GM12878 (cell line): ENCODE measurements around the gene C17orf113. TPM values are rescaled to one million over a fixed set of nuclear protein-coding genes. Genes with fewer than 3 reads are reported as not detected.

Experiments
- ATAC-seq: fragments of 200-7000 bp; cut with Tn5 transposase; 3 replicates; pipeline ENCODE4 v1.9.1; 2020; ENCODE audit warnings: mild to moderate bottlenecking, moderate library complexity
- BruUV-seq: library from RNA; stranded (reverse); fragments of 400-500 nt; replicated peaks from 2 replicates; lab custom pipeline; 2021; lab: Mats Ljungman, UMichigan
- CTCF ChIA-PET: fragments of 300-600 bp; sonication (Branson Sonifier 250); formaldehyde crosslinking; extraction: SDS; loops from one replicate; lab custom pipeline; 2021; ENCODE audit warnings: inconsistent platforms; lab: Yijun Ruan, JAX
- POLR2A ChIA-PET: fragments of 350-600 bp; formaldehyde crosslinking; extraction: SDS; loops from one replicate; lab custom pipeline; 2021; ENCODE audit warnings: inconsistent platforms; lab: Charles Lee
- RAD21 ChIA-PET: fragments of 300-600 bp; sonication (Branson Sonifier 250); formaldehyde crosslinking; loops from one replicate; lab custom pipeline; 2023; ENCODE audit warnings: antibody characterized with exemption; ENCODE audit not compliant: unreplicated experiment; lab: Charles Lee
- SMC1A ChIA-PET: fragments of 300-600 bp; sonication (Branson Sonifier 250); formaldehyde crosslinking; loops from one replicate; lab custom pipeline; 2023; ENCODE audit not compliant: unreplicated experiment, uncharacterized antibody; lab: Charles Lee
- DNase-seq: peaks from one replicate; pipeline ENCODE4 v3.0.0-alpha.2; 2011; ENCODE audit warnings: low read depth, low spot score
- FAIRE-seq: peaks from 3 replicates; lab custom pipeline; 2011; peaks lifted over from hg19 to GRCh38; lab: Jason Lieb, UNC
- H2AFZ ChIP-seq: 2 replicates; pipeline ENCODE4 v1.6.0; 2011; ENCODE audit warnings: low read depth, low read length, control low read depth; ENCODE audit not compliant: control insufficient read depth
- H3K27ac ChIP-seq: 2 replicates; pipeline ENCODE4 v1.5.1; 2011; ENCODE audit warnings: control low read depth; ENCODE audit not compliant: control insufficient read depth, insufficient read depth
- H3K27me3 ChIP-seq, 2 experiments: replicated peaks in 1 of 2; 2 replicates each; pipeline versions ENCODE4 v1.6.0 to v1.6.1; 2011; ENCODE audit warnings: low read length in 1 of 2; ENCODE audit not compliant: control insufficient read depth in 2 of 2, insufficient read depth in 2 of 2
- H3K36me3 ChIP-seq, 2 experiments: 2 replicates each; pipeline ENCODE4 v1.5.1; 2011; ENCODE audit warnings: low read length in 1 of 2; ENCODE audit not compliant: control insufficient read depth in 2 of 2, insufficient read depth in 2 of 2
- H3K4me1 ChIP-seq: 2 replicates; pipeline ENCODE4 v1.6.1; 2011; ENCODE audit warnings: mild to moderate bottlenecking, low read length, moderate library complexity, mixed read lengths; ENCODE audit not compliant: control insufficient read depth, insufficient read depth
- H3K4me2 ChIP-seq: 2 replicates; pipeline ENCODE4 v1.6.0; 2011; ENCODE audit warnings: control low read depth; ENCODE audit not compliant: control insufficient read depth, insufficient read depth
- H3K4me3 ChIP-seq: fragments of 200-600 bp; sonication (generic); 2 replicates; pipeline ENCODE4 v1.5.1; 2016
- H3K79me2 ChIP-seq: 2 replicates; pipeline ENCODE4 v1.6.0; 2011; ENCODE audit warnings: low read length; ENCODE audit not compliant: control insufficient read depth, insufficient read depth
- H3K9ac ChIP-seq: 2 replicates; pipeline ENCODE4 v1.8.0; 2011; ENCODE audit warnings: low read length, control low read depth, mixed read lengths; ENCODE audit not compliant: control insufficient read depth, insufficient read depth
- H3K9me3 ChIP-seq: replicated peaks from 3 replicates; pipeline ENCODE4 v1.5.1; 2011; ENCODE audit warnings: mild to moderate bottlenecking, low read length; ENCODE audit not compliant: control insufficient read depth, insufficient read depth
- H4K20me1 ChIP-seq: 2 replicates; pipeline ENCODE4 v1.6.0; 2011; ENCODE audit not compliant: control insufficient read depth, insufficient read depth
- ASH2L ChIP-seq: fragments of 300-600, 200-600 bp; sonication (generic); IDR thresholded peaks from 2 replicates; pipeline ENCODE4 v1.6.1; 2017; ENCODE audit warnings: low read depth, mild to moderate bottlenecking, borderline replicate concordance
- CHD1 ChIP-seq: IDR thresholded peaks from 2 replicates; pipeline ENCODE4 v1.6.1; 2012; ENCODE audit warnings: low read depth, low read length, improper control_type of control experiment
- CUX1 ChIP-seq: IDR thresholded peaks from 2 replicates; pipeline ENCODE4 v1.6.1; 2012; ENCODE audit warnings: improper control_type of control experiment, low read depth, low read length; ENCODE audit not compliant: insufficient replicate concordance
- EGR1 ChIP-seq, 2 experiments: IDR thresholded peaks; 1 replicate in 1 of 2; 2 replicates in 1 of 2; pipeline ENCODE4 v1.6.1; 2011 to 2012; ENCODE audit warnings: low read depth in 2 of 2, low read length in 2 of 2, borderline replicate concordance in 1 of 2, mild to moderate bottlenecking in 1 of 2, moderate library complexity in 1 of 2
- ESRRA ChIP-seq: IDR thresholded peaks from 2 replicates; pipeline ENCODE4 v1.6.1; 2012; ENCODE audit warnings: mild to moderate bottlenecking, low read length, improper control_type of control experiment
- HSF1 ChIP-seq: fragments of 150-350 bp; IDR thresholded peaks from 2 replicates; pipeline ENCODE4 v1.6.1; 2014; ENCODE audit warnings: mild to moderate bottlenecking, low read depth, low read length
- NRF1 ChIP-seq: conservative IDR thresholded peaks from 2 replicates; pipeline ENCODE4 v1.6.1; 2011; ENCODE audit warnings: mild to moderate bottlenecking, low read depth, low read length, improper control_type of control experiment
- PAX5 ChIP-seq: IDR thresholded peaks from 2 replicates; pipeline ENCODE4 v1.6.1; 2011; ENCODE audit warnings: low read depth, low read length, borderline replicate concordance
- PAX8 ChIP-seq: fragments of 450-650 bp; IDR thresholded peaks from 2 replicates; pipeline ENCODE4 v1.6.1; 2017; ENCODE audit warnings: mild to moderate bottlenecking, moderate library complexity
- RB1 ChIP-seq: fragments of 450-650 bp; formaldehyde crosslinking; IDR thresholded peaks from 2 replicates; pipeline ENCODE4 v1.6.1; 2017; ENCODE audit warnings: mild to moderate bottlenecking, borderline replicate concordance
- RELB ChIP-seq: fragments of 450-650 bp; IDR thresholded peaks from 2 replicates; pipeline ENCODE4 v1.6.1; 2017; ENCODE audit warnings: low read depth, mild to moderate bottlenecking, moderate library complexity
- in situ Hi-C: fragments of 300-500 bp; cut with MboI; formaldehyde crosslinking; loops from 9 replicates; pipeline ENCODE4 v1.14.3; 2018; ENCODE audit warnings: mixed read lengths
- intact Hi-C: fragments of 100-400 bp; cut with micrococcal nuclease; formaldehyde crosslinking; loops from one replicate; pipeline ENCODE4 v1.14.2; 2022; ENCODE audit not compliant: unreplicated experiment
- polyA plus RNA-seq, 11 experiments: library from polyadenylated mRNA; depleted of rRNA in 4 of 11; unstranded in 6 of 11; stranded (reverse) in 5 of 11; fragments of >200 nt; fragmentation: Nextera tagmentation in 4 of 11; fragmentation: Illumina TruSeq in 1 of 11; extraction: Ambion mirVana in 4 of 11; extraction: Trizol in 1 of 11; gene quantifications; 1 replicate in 1 of 11; 2 replicates in 10 of 11; pipeline versions ENCODE4 v1.2.1 to v1.2.3, GENCODE V29; 2011 to 2016; ENCODE audit warnings: inconsistent platforms in 2 of 11, missing spikeins in 2 of 11, low read depth in 1 of 11
- total RNA-seq, 4 experiments: library from RNA; depleted of rRNA in 3 of 4; stranded (reverse); fragments of >200 nt in 3 of 4; fragmentation: Illumina TruSeq in 1 of 4; extraction: Trizol in 1 of 4; gene quantifications; 2 replicates each; pipeline versions ENCODE4 v1.2.1 to v1.2.3, GENCODE V29; 2013 to 2021

C17orf113 gene
- total and polyA plus RNA-seq, 10 of the 15 experiments (the other 5 are each of a cell fraction or from before 2014, with no cell fraction given): 0.03 to 0.17 (median 0.08) TPM; not detected in 3

DNA sequence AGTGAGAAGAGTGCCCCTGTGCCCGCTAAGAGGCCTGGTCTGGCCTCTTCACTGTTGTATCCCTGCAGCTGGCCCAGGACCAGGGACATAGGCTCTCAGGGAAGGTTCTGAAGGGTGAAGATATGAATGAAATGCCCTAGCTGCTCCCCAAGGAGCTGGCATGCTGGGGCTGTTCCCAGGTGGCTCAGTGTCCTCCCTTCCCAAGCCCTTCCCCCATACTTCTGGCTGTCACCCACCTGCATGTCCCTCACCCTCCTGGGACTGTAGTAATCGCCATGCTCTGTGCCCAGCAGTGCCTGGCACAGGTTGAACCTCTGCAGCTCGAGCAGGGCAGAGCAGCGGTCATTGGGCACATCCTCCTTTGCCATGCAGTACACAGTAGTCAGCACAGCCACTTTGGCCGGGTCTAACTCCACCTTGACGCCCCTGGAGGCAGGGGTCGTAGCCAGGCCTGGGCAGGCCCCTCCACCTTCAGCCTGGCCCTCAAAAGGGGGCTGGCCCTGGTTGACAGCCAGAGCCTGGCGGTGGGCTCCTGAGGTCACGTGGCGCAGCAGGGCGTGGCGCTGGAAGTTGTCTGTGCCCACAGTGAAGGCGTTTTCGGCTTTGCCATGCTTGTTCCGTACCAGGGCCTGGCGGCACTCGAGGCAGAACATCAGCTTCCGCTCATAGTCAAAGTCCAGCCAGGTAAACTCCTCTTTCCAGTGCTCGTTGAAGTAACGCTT is 7.6 kb downstream of the C17orf113 start (continued):
- TF ChIP-seq CUX1: no peak

DNA sequence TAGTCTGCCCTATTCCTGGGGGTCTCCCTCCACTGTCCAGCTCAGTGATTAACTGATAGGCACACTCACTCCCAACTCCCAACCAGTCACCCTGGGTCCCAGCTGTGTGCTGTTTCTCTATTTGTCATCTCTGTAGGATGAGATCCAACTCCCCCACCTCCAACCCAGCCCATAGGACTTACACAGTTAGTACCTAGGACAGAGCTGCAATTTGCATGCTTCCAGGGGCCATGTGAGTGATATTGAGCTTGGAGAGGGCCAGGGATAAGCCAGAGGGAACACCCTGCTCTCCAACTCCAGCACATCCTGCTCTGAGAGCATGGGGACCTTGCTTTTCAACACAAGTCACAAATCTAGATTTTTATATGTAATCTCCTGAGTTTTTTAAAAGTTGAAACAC is 8.8 kb downstream of the C17orf113 start:
- CTCF ChIA-PET: interaction anchor here (0.7 to 2.0 kb wide), 7 partner anchors 8 to 76 kb away, joined by 3 to 6 read pairs (median 3); no protein-coding TSS in a partner anchor
- TF ChIP-seq ASH2L (no peak), EGR1 (IDR thresholded peaks at IDR 0.05; ENCODE audit: borderline replicate concordance in 1 of 2, low read depth in 2 of 2, low read length in 2 of 2) (no peak), CHD1 (no peak), PAX8 (no peak), RELB (no peak), HSF1 (no peak), RB1 (no peak), ESRRA (no peak), PAX5 (no peak), NRF1 (no peak)

More for the DNA sequence above, 8.8 kb downstream of the C17orf113 start:
- Histone ChIP-seq H3K9me3 (no peaks in the 10 kb centered on the region), H3K4me1 (peaks cover 8% of the 10 kb centered on the region; the same call in 1 of the 2 replicates), H3K36me3 (no peaks in the 10 kb centered on the region), H3K9ac (no peak overlapping the region), H3K4me3 (no peak overlapping the region), H3K4me2 (no peak overlapping the region), H4K20me1 (no peaks in the 10 kb centered on the region), H3K79me2 (no peaks in the 10 kb centered on the region), H3K27me3 (no peaks in the 10 kb centered on the region), H2AFZ (no peak overlapping the region), H3K27ac (no peak overlapping the region)
- in situ Hi-C loops (no loop called here), intact Hi-C loops (no loop called here)
- no TSS peak for BruUV-seq
- DNase-seq (no peak), FAIRE-seq (no peak), ATAC-seq (no peak)
- ChIA-PET POLR2A (interaction anchor here (0.6 to 1.3 kb wide), 3 partner anchors 11 to 38 kb away, joined by 3 read pairs; no protein-coding TSS in a partner anchor), RAD21 (interaction anchor here (1.4 kb wide), 1 partner anchor 111 kb away, joined by 4 read pairs; the partner anchor contains the start of gene ODAD4), SMC1A (interaction anchor here (1.2 to 1.7 kb wide), 2 partner anchors 21 to 74 kb away, joined by 3 to 4 read pairs; partner anchors contain the start of gene NKIRAS2)
